Skin of body (tissue), 2 donors: ENCODE data around the gene GTF3A. TPM values are rescaled to one million over a fixed set of nuclear protein-coding genes. Genes with fewer than 3 reads are reported as not detected.
"Not testable (repeated sequence)": the region's sequence is repeated elsewhere in the genome, so short reads cannot be mapped to it uniquely, and the experiment has no call there.

ENCODE experiments used
- DNase-seq: peaks from one replicate; lab custom pipeline; 2025; lab: John Stamatoyannopoulos, UW
- total RNA-seq: library from RNA; depleted of rRNA; stranded (reverse); fragments of >200 nt; gene quantifications from one replicate; pipeline ENCODE4 v1.2.3, GENCODE V29; 2014

Gene GTF3A
- 43.4 TPM for total RNA-seq

- DNase-seq = peak; percentile 82
Observed at GRCh38 chr13:27424246-27425157, at the start of gene GTF3A. Gene GTF3A, plus strand, starts transcription at chr13:27424619.

- DNase-seq = peak; percentile 75
Observed at GRCh38 chr13:27374650-27375049, 49.8 kb upstream of the GTF3A start.

- DNase-seq = peak; percentile 38
Observed at GRCh38 chr13:27375686-27376326, 48.6 kb upstream of the GTF3A start.

- DNase-seq = no peak
Observed at GRCh38 chr13:27379126-27379525, 45.3 kb upstream of the GTF3A start.

- DNase-seq = peak; percentile 56
Observed at GRCh38 chr13:27379694-27380641, 44.5 kb upstream of the GTF3A start.

GRCh38 chr13:27381601-27382000, 42.8 kb upstream of the GTF3A start:
- no peak for DNase-seq

- no peak for DNase-seq
Observed at GRCh38 chr13:27383104-27383921, 41.1 kb upstream of the GTF3A start.

- no peak for DNase-seq
Observed at GRCh38 chr13:27384285-27384684, 40.1 kb upstream of the GTF3A start.

- DNase-seq = no peak
Observed at GRCh38 chr13:27388241-27388640, 36.2 kb upstream of the GTF3A start.

GRCh38 chr13:27389891-27390290, 34.5 kb upstream of the GTF3A start:
- no peak for DNase-seq

- no peak for DNase-seq
Observed at GRCh38 chr13:27391471-27391870, 32.9 kb upstream of the GTF3A start.

GRCh38 chr13:27393101-27393500, 31.3 kb upstream of the GTF3A start:
- peak; percentile 20 for DNase-seq

- no peak for DNase-seq
Observed at GRCh38 chr13:27395007-27395510, 29.4 kb upstream of the GTF3A start.

- DNase-seq = no peak
Observed at GRCh38 chr13:27396252-27396846, 28.1 kb upstream of the GTF3A start.

GRCh38 chr13:27398360-27398759, 26.1 kb upstream of the GTF3A start:
- DNase-seq = no peak

GRCh38 chr13:27400405-27400804, 24.0 kb upstream of the GTF3A start:
- DNase-seq = not testable (repeated sequence)

GRCh38 chr13:27401210-27401609, 23.2 kb upstream of the GTF3A start:
- no peak for DNase-seq

GRCh38 chr13:27403203-27403678, 21.2 kb upstream of the GTF3A start:
- peak; percentile 76 for DNase-seq

GRCh38 chr13:27403727-27404385, 20.6 kb upstream of the GTF3A start:
- no peak for DNase-seq
